GM18505 (cell line): ENCODE data around the gene TREML2.

ENCODE experiments used
- ATAC-seq: cut with Tn5 transposase; IDR thresholded peaks from one replicate; pipeline ENCODE4 v1.9.1; 2021; ENCODE audit not compliant: unreplicated experiment
- POLR2A ChIP-seq: IDR thresholded peaks from 4 replicates; pipeline ENCODE4 v1.6.1; 2011; ENCODE audit warnings: borderline replicate concordance; ENCODE audit not compliant: insufficient read depth, insufficient read length; ENCODE audit errors: extremely low read depth

Gene TREML2

GRCh38 chr6:41177287-41177686, 23.7 kb downstream of the TREML2 start:
- ATAC-seq, result no peak
- TF ChIP-seq POLR2A, result no peak

- no peak for ATAC-seq
- no peak for TF ChIP-seq POLR2A
Observed at GRCh38 chr6:41176189-41176588, 24.8 kb downstream of the TREML2 start.

GRCh38 chr6:41175084-41175483, 25.9 kb downstream of the TREML2 start:
- no peak for TF ChIP-seq POLR2A
- ATAC-seq, result no peak

GRCh38 chr6:41174610-41175009, 26.3 kb downstream of the TREML2 start:
- ATAC-seq, result no peak
- TF ChIP-seq POLR2A, result no peak

- ATAC-seq, result no peak
- TF ChIP-seq POLR2A, result no peak
Observed at GRCh38 chr6:41171908-41172307, 29.0 kb downstream of the TREML2 start.

- ATAC-seq, result no peak
Observed at GRCh38 chr6:41170547-41171160, 30.3 kb downstream of the TREML2 start.

GRCh38 chr6:41167173-41167963, 33.6 kb downstream of the TREML2 start:
- TF ChIP-seq POLR2A, result no peak

More at GRCh38 chr6:41170547-41171160, 30.3 kb downstream of the TREML2 start:
- TF ChIP-seq POLR2A, result no peak

GRCh38 chr6:41164551-41165120, 36.3 kb downstream of the TREML2 start:
- no peak for TF ChIP-seq POLR2A
- no peak for ATAC-seq

More at GRCh38 chr6:41167173-41167963, 33.6 kb downstream of the TREML2 start:
- no peak for ATAC-seq

- ATAC-seq, result no peak
- TF ChIP-seq POLR2A, result no peak
Observed at GRCh38 chr6:41163419-41163717, 37.6 kb downstream of the TREML2 start.

GRCh38 chr6:41162687-41163418, 38.1 kb downstream of the TREML2 start, which contains the start of gene TREM2:
TSS of gene TREM2 (minus strand) at chr6:41163116. CDS start at chr6:41163082, 34 bp downstream.
- ATAC-seq, result no peak
- TF ChIP-seq POLR2A, result no peak

GRCh38 chr6:41161851-41162552, 38.9 kb downstream of the TREML2 start:
- no peak for ATAC-seq
- TF ChIP-seq POLR2A, result no peak

- no peak for TF ChIP-seq POLR2A
- ATAC-seq, result no peak
Observed at GRCh38 chr6:41161380-41161779, 39.6 kb downstream of the TREML2 start.

GRCh38 chr6:41160933-41161332, 40.0 kb downstream of the TREML2 start:
- TF ChIP-seq POLR2A, result no peak
- ATAC-seq, result no peak
